ENCODE measurements around the gene IFT172.

DNA sequence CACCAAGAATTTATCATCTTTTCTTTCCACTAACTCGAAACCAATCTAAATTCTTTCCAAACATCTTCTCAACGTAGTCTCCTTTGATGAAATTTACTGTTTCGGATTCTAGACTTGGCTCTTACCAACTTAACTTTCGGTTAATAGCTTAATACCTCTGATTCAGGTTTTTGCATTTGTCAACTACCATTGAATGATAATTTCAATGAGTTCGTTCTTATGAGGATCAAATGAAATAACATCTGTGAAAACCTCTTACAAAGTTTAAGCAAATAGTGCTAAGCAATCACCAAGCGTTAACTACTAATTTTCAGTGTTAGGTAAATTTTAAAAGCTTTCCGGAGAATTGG is 61.7 kb downstream of the IFT172 start:
- no peak for TF ChIP-seq MYC (IDR thresholded peaks at IDR 0.05; ENCODE audit: low read depth, low read length)
- TF ChIP-seq, protein P1, sequence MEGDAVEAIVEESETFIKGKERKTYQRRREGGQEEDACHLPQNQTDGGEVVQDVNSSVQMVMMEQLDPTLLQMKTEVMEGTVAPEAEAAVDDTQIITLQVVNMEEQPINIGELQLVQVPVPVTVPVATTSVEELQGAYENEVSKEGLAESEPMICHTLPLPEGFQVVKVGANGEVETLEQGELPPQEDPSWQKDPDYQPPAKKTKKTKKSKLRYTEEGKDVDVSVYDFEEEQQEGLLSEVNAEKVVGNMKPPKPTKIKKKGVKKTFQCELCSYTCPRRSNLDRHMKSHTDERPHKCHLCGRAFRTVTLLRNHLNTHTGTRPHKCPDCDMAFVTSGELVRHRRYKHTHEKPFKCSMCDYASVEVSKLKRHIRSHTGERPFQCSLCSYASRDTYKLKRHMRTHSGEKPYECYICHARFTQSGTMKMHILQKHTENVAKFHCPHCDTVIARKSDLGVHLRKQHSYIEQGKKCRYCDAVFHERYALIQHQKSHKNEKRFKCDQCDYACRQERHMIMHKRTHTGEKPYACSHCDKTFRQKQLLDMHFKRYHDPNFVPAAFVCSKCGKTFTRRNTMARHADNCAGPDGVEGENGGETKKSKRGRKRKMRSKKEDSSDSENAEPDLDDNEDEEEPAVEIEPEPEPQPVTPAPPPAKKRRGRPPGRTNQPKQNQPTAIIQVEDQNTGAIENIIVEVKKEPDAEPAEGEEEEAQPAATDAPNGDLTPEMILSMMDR (IDR thresholded peaks at IDR 0.05; ENCODE audit: low read depth, low read length): no peak
- no peak for TF ChIP-seq POLR2A (IDR thresholded peaks at IDR 0.05; ENCODE audit: extremely low read depth, insufficient read length)
- TF ChIP-seq, protein P2, sequence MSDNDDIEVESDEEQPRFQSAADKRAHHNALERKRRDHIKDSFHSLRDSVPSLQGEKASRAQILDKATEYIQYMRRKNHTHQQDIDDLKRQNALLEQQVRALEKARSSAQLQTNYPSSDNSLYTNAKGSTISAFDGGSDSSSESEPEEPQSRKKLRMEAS (IDR thresholded peaks at IDR 0.05; ENCODE audit: low read depth, low read length): no peak
